ENCODE measurements around the gene ARRB1.

Gene ARRB1

GRCh38 chr11:75287579-75287978 is 63.9 kb downstream of the ARRB1 start:
- H3K27ac ChIP-seq (ENCODE audit: extremely low read depth, low read depth, low read length): no peak overlapping the region
- no peaks in the 10 kb centered on the region for H3K4me1 ChIP-seq (ENCODE audit: control insufficient read depth, insufficient read depth, low read length)
- ChIA-PET POLR2A (no interaction called here), CTCF (interaction anchor here (0.7 to 1.8 kb wide), 3 partner anchors 34 to 98 kb away, joined by 3 to 7 read pairs (median 3); no protein-coding TSS in a partner anchor)
- no peaks in the 10 kb centered on the region for H3K36me3 ChIP-seq (ENCODE audit: control insufficient read depth in 2 of 2, insufficient read depth in 1 of 2, low read length in 2 of 2)
- no peak overlapping the region for H3K4me3 ChIP-seq (ENCODE audit: low read depth, low read length)
- TF ChIP-seq ZFP69B (tag by site-specific recombination; IDR thresholded peaks at IDR 0.05): no peak
- no peak for TF ChIP-seq ZNF629 (tag by site-specific recombination; IDR thresholded peaks at IDR 0.05)
- TF ChIP-seq ZNF596 (tag by site-specific recombination; IDR thresholded peaks at IDR 0.05): no peak
- no peak for TF ChIP-seq OVOL3 (tag by site-specific recombination; IDR thresholded peaks at IDR 0.05)
- TF ChIP-seq ZNF211 (tag by site-specific recombination; IDR thresholded peaks at IDR 0.05; ENCODE audit: low read depth): no peak
- TF ChIP-seq PBX3 (CRISPR knock-in tag; IDR thresholded peaks at IDR 0.05): no peak
- no peak for TF ChIP-seq ZNF202 (tag by site-specific recombination; IDR thresholded peaks at IDR 0.05; ENCODE audit: borderline replicate concordance)
- TF ChIP-seq ZNF677 (tag by site-specific recombination; IDR thresholded peaks at IDR 0.05): no peak
- no peak for TF ChIP-seq MYNN (tag by site-specific recombination; IDR thresholded peaks at IDR 0.05; ENCODE audit: borderline replicate concordance)
- no peak for TF ChIP-seq ZNF473 (tag by site-specific recombination; IDR thresholded peaks at IDR 0.05)
- TF ChIP-seq ZFP41 (tag by site-specific recombination; IDR thresholded peaks at IDR 0.05; ENCODE audit: borderline replicate concordance): no peak
- no peak for TF ChIP-seq ZNF529 (tag by site-specific recombination; IDR thresholded peaks at IDR 0.05; ENCODE audit: insufficient replicate concordance)
- TF ChIP-seq ZNF792 (tag by site-specific recombination; IDR thresholded peaks at IDR 0.05): no peak
- TF ChIP-seq ZNF362 (tag by site-specific recombination; IDR thresholded peaks at IDR 0.05): no peak
- H3K9me3 ChIP-seq (ENCODE audit: control insufficient read depth, insufficient read depth, low read depth, low read length): no peaks in the 10 kb centered on the region

- TF ChIP-seq PRDM2 (tag by site-specific recombination; IDR thresholded peaks at IDR 0.05; ENCODE audit: borderline replicate concordance): no peak
- peak; percentile 44; the same call in 1 of the 2 replicates for TF ChIP-seq ZNF664 (tag by site-specific recombination; IDR thresholded peaks at IDR 0.05)
- Histone ChIP-seq H3K9me3 (ENCODE audit: control insufficient read depth, insufficient read depth, low read depth, low read length) (no peaks in the 10 kb centered on the region), H3K27ac (ENCODE audit: extremely low read depth, low read depth, low read length) (no peak overlapping the region), H3K36me3 (ENCODE audit: control insufficient read depth in 2 of 2, insufficient read depth in 1 of 2, low read length in 2 of 2) (peaks cover 0 to under 1% of the 10 kb centered on the region in 2 experiments; a peak in 1 of 3 replicates), H3K4me1 (ENCODE audit: control insufficient read depth, insufficient read depth, low read length) (no peaks in the 10 kb centered on the region), H3K4me3 (ENCODE audit: low read depth, low read length) (no peak overlapping the region)
- POLR2A ChIA-PET: no interaction called here
- CTCF ChIA-PET: interaction anchor here (0.6 kb wide), 1 partner anchor 455 kb away, joined by 3 read pairs; no protein-coding TSS in a partner anchor
Observed at GRCh38 chr11:75286826-75287465, 64.5 kb downstream of the ARRB1 start.
